GM23248 (cell line): ENCODE data around the gene SVOPL. TPM values are rescaled to one million over a fixed set of nuclear protein-coding genes. Genes with fewer than 3 reads are reported as not detected.

ENCODE experiments used
- DNase-seq: peaks from one replicate; pipeline ENCODE4 v3.0.0-alpha.2; 2015
- H2AFZ ChIP-seq: fragments of 200-600 bp; sonication (generic); 2 replicates; pipeline ENCODE4 v1.6.1; 2016; ENCODE audit warnings: antibody characterized with exemption
- H3F3A ChIP-seq: fragments of 200-600 bp; sonication (generic); 2 replicates; pipeline ENCODE4 v1.6.1; 2016; ENCODE audit warnings: mild to moderate bottlenecking, antibody characterized with exemption, mixed run types; ENCODE audit not compliant: insufficient read depth
- H3K27ac ChIP-seq: fragments of 200-600 bp; sonication (generic); 2 replicates; pipeline ENCODE4 v1.5.1; 2016; ENCODE audit warnings: mild to moderate bottlenecking
- H3K27me3 ChIP-seq: fragments of 200-600 bp; sonication (generic); replicated peaks from 2 replicates; pipeline ENCODE4 v1.6.1; 2016; ENCODE audit warnings: mild to moderate bottlenecking; ENCODE audit not compliant: insufficient read depth
- H3K36me3 ChIP-seq: fragments of 200-600 bp; sonication (generic); 2 replicates; pipeline ENCODE4 v1.6.1; 2016; ENCODE audit warnings: low read depth, mild to moderate bottlenecking
- H3K4me1 ChIP-seq: fragments of 200-600 bp; sonication (generic); 2 replicates; pipeline ENCODE4 v1.6.1; 2016; ENCODE audit warnings: mild to moderate bottlenecking; ENCODE audit not compliant: insufficient read depth
- H3K4me2 ChIP-seq: fragments of 200-600 bp; sonication (generic); one replicate; pipeline ENCODE4 v1.6.1; 2016; ENCODE audit warnings: mild to moderate bottlenecking; ENCODE audit not compliant: unreplicated experiment
- H3K4me3 ChIP-seq: fragments of 200-600 bp; sonication (generic); 2 replicates; pipeline ENCODE4 v1.5.1; 2016; ENCODE audit warnings: mild to moderate bottlenecking
- H3K79me2 ChIP-seq: fragments of 200-600 bp; sonication (generic); 2 replicates; pipeline ENCODE4 v1.6.1; 2016; ENCODE audit warnings: mild to moderate bottlenecking; ENCODE audit not compliant: insufficient read depth
- H3K9ac ChIP-seq: fragments of 200-600 bp; sonication (generic); 2 replicates; pipeline ENCODE4 v1.6.1; 2016; ENCODE audit warnings: mild to moderate bottlenecking
- H3K9me2 ChIP-seq: fragments of 200-600 bp; sonication (generic); 2 replicates; pipeline ENCODE4 v1.6.1; 2016; ENCODE audit warnings: mixed run types, mild to moderate bottlenecking, moderate library complexity; ENCODE audit not compliant: insufficient read depth
- H3K9me3 ChIP-seq: fragments of 200-600 bp; sonication (generic); one replicate; pipeline ENCODE4 v1.6.1; 2017; ENCODE audit warnings: low read depth
- H4K20me1 ChIP-seq: fragments of 200-600 bp; sonication (generic); 2 replicates; pipeline ENCODE4 v1.6.0; 2016; ENCODE audit not compliant: insufficient read depth
- EZH2 ChIP-seq: fragments of 200-600 bp; sonication (generic); IDR thresholded peaks from 2 replicates; pipeline ENCODE4 v1.6.1; 2018; ENCODE audit warnings: antibody characterized with exemption, mild to moderate bottlenecking; ENCODE audit not compliant: insufficient read depth, poor library complexity, severe bottlenecking
- EZH2phosphoT487 ChIP-seq: fragments of 200-600 bp; sonication (generic); IDR thresholded peaks from 2 replicates; pipeline ENCODE4 v1.6.1; 2018; ENCODE audit warnings: antibody characterized with exemption, moderate library complexity, mild to moderate bottlenecking, low read depth; ENCODE audit not compliant: insufficient read depth
- WGBS, 2 experiments: methylation state at CpG; one replicate each; pipeline ENCODE4 v1.1.6; 2015 to 2017; ENCODE audit warnings: low lambda C conversion rate in 2 of 2, low coverage in 1 of 2; ENCODE audit errors: missing lambda C conversion rate in 2 of 2; 5-methylcytosine and 5-hydroxymethylcytosine counted together
- in situ Hi-C: fragments of 300-500 bp; cut with MboI; formaldehyde crosslinking; loops from 2 replicates; pipeline ENCODE4 v1.15.0; 2020
- polyA plus RNA-seq: library from polyadenylated mRNA; unstranded; fragments of >200 nt; fragmentation: Nextera tagmentation; extraction: Ambion mirVana; gene quantifications from 2 replicates; pipeline ENCODE4 v1.2.1, GENCODE V29; 2016
- total RNA-seq: library from RNA; depleted of rRNA; stranded (reverse); fragments of >200 nt; shearing (Covaris generic); gene quantifications from 2 replicates; pipeline ENCODE4 v1.2.3, GENCODE V29; 2014

The SVOPL gene
- total and polyA plus RNA-seq, 2 experiments from 2014 or later, result not detected

DNA sequence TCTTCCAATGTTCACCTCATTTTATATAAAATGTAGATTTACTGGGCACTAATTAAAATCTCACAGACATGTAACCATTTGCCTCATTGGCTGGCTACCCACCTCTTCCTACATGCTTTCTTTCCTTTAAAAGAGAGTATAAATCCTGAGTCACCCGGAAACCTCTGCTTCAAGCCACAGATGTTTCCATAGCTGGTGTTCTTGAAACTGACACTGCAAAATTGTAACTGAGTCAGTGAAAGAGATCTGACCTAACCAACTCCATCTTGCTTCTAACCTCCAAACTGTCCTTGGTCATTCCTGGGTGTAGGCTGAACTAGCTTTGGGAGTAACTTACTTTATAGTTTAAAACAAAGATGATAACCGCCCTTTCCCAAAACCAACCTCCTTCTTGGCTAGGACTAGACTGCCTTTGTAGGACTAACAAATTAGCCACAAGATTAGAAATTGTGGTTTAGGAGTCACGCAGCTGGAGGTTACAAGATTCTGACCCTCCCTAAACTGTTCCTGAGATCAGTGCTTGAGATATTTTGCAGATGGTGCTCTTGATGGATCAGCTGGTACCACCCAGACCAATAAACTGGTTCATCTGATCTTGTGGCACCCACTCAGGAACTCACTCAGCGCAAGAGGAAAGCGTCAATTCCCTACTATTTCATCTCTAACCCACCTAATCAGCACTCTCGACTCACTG, 33.5 kb downstream of the SVOPL start:
- Histone ChIP-seq H2AFZ (no peak overlapping the region), H3K27ac (no peak overlapping the region), H3K9me3 (no peaks in the 10 kb centered on the region), H3K79me2 (no peaks in the 10 kb centered on the region), H3K9ac (no peak overlapping the region), H3K4me3 (no peak overlapping the region), H3F3A (no peaks in the 10 kb centered on the region), H3K4me1 (no peaks in the 10 kb centered on the region), H3K9me2 (no peaks in the 10 kb centered on the region), H3K27me3 (peaks cover 11% of the 10 kb centered on the region), H4K20me1 (no peaks in the 10 kb centered on the region), H3K4me2 (no peak overlapping the region), H3K36me3 (no peaks in the 10 kb centered on the region)
- no peak for TF ChIP-seq EZH2
- TF ChIP-seq EZH2phosphoT487, result no peak
- DNase-seq, result no peak
- in situ Hi-C loops, result no loop called here
- 29 to 31% methylated on average over 6 of the region's 6 CpGs for WGBS, 2 experiments

- no peaks in the 10 kb centered on the region for H4K20me1 ChIP-seq
- H3K4me3 ChIP-seq, result no peak overlapping the region
- no peak overlapping the region for H3K9ac ChIP-seq
- no peaks in the 10 kb centered on the region for H3K79me2 ChIP-seq
- peaks cover 21% of the 10 kb centered on the region for H3K27me3 ChIP-seq
- no peak overlapping the region for H2AFZ ChIP-seq
- H3F3A ChIP-seq, result no peaks in the 10 kb centered on the region
- DNase-seq, result no peak
- 1 to 3% methylated on average over 2 of the region's 2 CpGs for WGBS, 2 experiments
- H3K4me1 ChIP-seq, result no peaks in the 10 kb centered on the region
- in situ Hi-C loops, result no loop called here
- no peak overlapping the region for H3K4me2 ChIP-seq
- H3K9me2 ChIP-seq, result no peaks in the 10 kb centered on the region
- no peak overlapping the region for H3K27ac ChIP-seq
- TF ChIP-seq EZH2, result no peak
- H3K9me3 ChIP-seq, result no peaks in the 10 kb centered on the region
- no peaks in the 10 kb centered on the region for H3K36me3 ChIP-seq
These were observed 34.8 kb downstream of the SVOPL start for GRCh38 chr7:138666385-138666784.

DNA sequence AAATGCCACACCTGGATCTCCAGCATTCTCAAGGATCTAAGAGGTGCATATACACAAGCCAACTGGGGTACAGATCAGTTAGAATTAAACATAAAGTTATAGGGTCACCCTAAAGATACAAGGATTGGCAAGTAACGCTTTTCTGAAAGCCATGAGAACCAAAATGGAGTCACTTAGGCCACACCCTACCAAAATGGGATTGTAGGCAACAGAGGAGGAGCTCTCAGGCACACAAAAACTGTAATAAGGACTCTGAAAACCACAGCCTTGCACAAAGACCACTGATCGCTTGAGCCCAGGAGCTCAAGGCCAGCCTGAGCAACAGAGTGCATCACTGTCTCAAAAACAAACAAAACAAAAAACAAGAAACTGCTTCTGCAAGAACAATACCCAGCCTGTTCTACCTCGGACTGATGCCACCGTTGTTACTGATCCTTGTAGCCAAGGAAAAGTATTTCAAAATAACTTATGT, 35.5 kb downstream of the SVOPL start:
- Histone ChIP-seq H3K9ac (no peak overlapping the region), H3K4me3 (no peak overlapping the region), H3K36me3 (no peaks in the 10 kb centered on the region), H3K9me2 (no peaks in the 10 kb centered on the region), H3K9me3 (no peaks in the 10 kb centered on the region), H3K4me2 (no peak overlapping the region), H3K27me3 (peaks cover 21% of the 10 kb centered on the region), H3K79me2 (no peaks in the 10 kb centered on the region), H3F3A (no peaks in the 10 kb centered on the region), H3K27ac (no peak overlapping the region), H3K4me1 (no peaks in the 10 kb centered on the region), H4K20me1 (no peaks in the 10 kb centered on the region), H2AFZ (no peak overlapping the region)
- 25 to 27% methylated on average over 4 of the region's 4 CpGs for WGBS, 2 experiments
- TF ChIP-seq EZH2, result no peak
- no peak for TF ChIP-seq EZH2phosphoT487
- in situ Hi-C loops, result no loop called here
- no peak for DNase-seq

DNA sequence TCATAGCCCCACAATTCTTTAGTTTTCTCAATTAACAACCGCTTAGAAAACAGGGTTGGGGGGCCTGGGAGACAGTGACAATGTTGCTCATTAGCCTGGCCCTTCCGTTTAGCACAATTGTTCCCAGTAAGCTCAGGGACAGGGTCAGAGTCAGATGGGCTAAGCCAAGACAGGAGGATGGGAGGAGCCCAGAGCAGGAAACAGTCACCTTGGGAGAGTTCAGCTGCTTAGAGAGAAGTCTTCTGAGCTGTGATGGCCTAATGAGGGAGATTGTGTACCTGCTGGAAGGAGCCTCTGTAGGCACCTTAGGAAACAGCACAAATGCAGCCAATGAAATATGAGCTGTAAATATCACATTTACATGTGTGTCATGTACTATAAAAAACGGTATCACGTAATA, 35.9 kb downstream of the SVOPL start:
- Histone ChIP-seq H3K27me3 (peaks cover 21% of the 10 kb centered on the region), H3K9me3 (no peaks in the 10 kb centered on the region), H3F3A (no peaks in the 10 kb centered on the region), H3K36me3 (no peaks in the 10 kb centered on the region), H3K79me2 (no peaks in the 10 kb centered on the region), H3K4me3 (no peak overlapping the region), H3K9ac (no peak overlapping the region), H4K20me1 (no peaks in the 10 kb centered on the region), H3K27ac (no peak overlapping the region), H2AFZ (no peak overlapping the region), H3K4me2 (no peak overlapping the region), H3K9me2 (no peaks in the 10 kb centered on the region), H3K4me1 (no peaks in the 10 kb centered on the region)
- DNase-seq, result no peak
- no peak for TF ChIP-seq EZH2
- no peak for TF ChIP-seq EZH2phosphoT487
- in situ Hi-C loops, result no loop called here
- 40 to 47% methylated on average over 4 of the region's 4 CpGs for WGBS, 2 experiments
